H1 (cell line): ENCODE measurements around the gene ZNF681. TPM values are rescaled to one million over a fixed set of nuclear protein-coding genes. Genes with fewer than 3 reads are reported as not detected.

Experiments
- YY1 ChIP-seq: IDR thresholded peaks from 2 replicates; pipeline ENCODE4 v1.6.1; 2011; ENCODE audit warnings: low read depth, mild to moderate bottlenecking, low read length
- polyA plus RNA-seq, 7 experiments: library from polyadenylated mRNA; depleted of rRNA in 3 of 7; stranded (reverse) in 5 of 7; unstranded in 2 of 7; fragments of >200 nt in 5 of 7; fragments of 200-250 nt in 2 of 7; gene quantifications; 1 replicate in 5 of 7; 2 replicates in 1 of 7; 4 replicates in 1 of 7; pipeline versions ENCODE4 v1.2.1 to v1.2.3, GENCODE V29; 2011 to 2013; ENCODE audit warnings: missing spikeins in 2 of 7, mixed read lengths in 2 of 7
- total RNA-seq: library from RNA; stranded (reverse); fragmentation: NEBNext Ultra II Directional; extraction: Animal tissue kit (Norgen Biotek cat#: 25700); gene quantifications from 2 replicates; pipeline ENCODE4 v1.2.1, GENCODE V29; 2021
- TF ChIP-seq, protein P1 (sequence below): fragments of 300-600 bp; sonication (generic); IDR thresholded peaks from 2 replicates; pipeline ENCODE4 v1.7.1; 2012; ENCODE audit warnings: low read length, moderate library complexity, mild to moderate bottlenecking, inconsistent platforms; ENCODE audit not compliant: insufficient replicate concordance

ZNF681 gene
- total and polyA plus RNA-seq, 2 of the 8 experiments (the other 6 are each of a cell fraction or from before 2014, with no cell fraction given), result 1.1 to 6.8 TPM

GRCh38 chr19:23778566-23778965 lies 19.9 kb upstream of the ZNF681 start (continued):
- TF ChIP-seq, protein P1, sequence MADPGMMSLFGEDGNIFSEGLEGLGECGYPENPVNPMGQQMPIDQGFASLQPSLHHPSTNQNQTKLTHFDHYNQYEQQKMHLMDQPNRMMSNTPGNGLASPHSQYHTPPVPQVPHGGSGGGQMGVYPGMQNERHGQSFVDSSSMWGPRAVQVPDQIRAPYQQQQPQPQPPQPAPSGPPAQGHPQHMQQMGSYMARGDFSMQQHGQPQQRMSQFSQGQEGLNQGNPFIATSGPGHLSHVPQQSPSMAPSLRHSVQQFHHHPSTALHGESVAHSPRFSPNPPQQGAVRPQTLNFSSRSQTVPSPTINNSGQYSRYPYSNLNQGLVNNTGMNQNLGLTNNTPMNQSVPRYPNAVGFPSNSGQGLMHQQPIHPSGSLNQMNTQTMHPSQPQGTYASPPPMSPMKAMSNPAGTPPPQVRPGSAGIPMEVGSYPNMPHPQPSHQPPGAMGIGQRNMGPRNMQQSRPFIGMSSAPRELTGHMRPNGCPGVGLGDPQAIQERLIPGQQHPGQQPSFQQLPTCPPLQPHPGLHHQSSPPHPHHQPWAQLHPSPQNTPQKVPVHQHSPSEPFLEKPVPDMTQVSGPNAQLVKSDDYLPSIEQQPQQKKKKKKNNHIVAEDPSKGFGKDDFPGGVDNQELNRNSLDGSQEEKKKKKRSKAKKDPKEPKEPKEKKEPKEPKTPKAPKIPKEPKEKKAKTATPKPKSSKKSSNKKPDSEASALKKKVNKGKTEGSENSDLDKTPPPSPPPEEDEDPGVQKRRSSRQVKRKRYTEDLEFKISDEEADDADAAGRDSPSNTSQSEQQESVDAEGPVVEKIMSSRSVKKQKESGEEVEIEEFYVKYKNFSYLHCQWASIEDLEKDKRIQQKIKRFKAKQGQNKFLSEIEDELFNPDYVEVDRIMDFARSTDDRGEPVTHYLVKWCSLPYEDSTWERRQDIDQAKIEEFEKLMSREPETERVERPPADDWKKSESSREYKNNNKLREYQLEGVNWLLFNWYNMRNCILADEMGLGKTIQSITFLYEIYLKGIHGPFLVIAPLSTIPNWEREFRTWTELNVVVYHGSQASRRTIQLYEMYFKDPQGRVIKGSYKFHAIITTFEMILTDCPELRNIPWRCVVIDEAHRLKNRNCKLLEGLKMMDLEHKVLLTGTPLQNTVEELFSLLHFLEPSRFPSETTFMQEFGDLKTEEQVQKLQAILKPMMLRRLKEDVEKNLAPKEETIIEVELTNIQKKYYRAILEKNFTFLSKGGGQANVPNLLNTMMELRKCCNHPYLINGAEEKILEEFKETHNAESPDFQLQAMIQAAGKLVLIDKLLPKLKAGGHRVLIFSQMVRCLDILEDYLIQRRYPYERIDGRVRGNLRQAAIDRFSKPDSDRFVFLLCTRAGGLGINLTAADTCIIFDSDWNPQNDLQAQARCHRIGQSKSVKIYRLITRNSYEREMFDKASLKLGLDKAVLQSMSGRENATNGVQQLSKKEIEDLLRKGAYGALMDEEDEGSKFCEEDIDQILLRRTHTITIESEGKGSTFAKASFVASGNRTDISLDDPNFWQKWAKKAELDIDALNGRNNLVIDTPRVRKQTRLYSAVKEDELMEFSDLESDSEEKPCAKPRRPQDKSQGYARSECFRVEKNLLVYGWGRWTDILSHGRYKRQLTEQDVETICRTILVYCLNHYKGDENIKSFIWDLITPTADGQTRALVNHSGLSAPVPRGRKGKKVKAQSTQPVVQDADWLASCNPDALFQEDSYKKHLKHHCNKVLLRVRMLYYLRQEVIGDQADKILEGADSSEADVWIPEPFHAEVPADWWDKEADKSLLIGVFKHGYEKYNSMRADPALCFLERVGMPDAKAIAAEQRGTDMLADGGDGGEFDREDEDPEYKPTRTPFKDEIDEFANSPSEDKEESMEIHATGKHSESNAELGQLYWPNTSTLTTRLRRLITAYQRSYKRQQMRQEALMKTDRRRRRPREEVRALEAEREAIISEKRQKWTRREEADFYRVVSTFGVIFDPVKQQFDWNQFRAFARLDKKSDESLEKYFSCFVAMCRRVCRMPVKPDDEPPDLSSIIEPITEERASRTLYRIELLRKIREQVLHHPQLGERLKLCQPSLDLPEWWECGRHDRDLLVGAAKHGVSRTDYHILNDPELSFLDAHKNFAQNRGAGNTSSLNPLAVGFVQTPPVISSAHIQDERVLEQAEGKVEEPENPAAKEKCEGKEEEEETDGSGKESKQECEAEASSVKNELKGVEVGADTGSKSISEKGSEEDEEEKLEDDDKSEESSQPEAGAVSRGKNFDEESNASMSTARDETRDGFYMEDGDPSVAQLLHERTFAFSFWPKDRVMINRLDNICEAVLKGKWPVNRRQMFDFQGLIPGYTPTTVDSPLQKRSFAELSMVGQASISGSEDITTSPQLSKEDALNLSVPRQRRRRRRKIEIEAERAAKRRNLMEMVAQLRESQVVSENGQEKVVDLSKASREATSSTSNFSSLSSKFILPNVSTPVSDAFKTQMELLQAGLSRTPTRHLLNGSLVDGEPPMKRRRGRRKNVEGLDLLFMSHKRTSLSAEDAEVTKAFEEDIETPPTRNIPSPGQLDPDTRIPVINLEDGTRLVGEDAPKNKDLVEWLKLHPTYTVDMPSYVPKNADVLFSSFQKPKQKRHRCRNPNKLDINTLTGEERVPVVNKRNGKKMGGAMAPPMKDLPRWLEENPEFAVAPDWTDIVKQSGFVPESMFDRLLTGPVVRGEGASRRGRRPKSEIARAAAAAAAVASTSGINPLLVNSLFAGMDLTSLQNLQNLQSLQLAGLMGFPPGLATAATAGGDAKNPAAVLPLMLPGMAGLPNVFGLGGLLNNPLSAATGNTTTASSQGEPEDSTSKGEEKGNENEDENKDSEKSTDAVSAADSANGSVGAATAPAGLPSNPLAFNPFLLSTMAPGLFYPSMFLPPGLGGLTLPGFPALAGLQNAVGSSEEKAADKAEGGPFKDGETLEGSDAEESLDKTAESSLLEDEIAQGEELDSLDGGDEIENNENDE, result no peak
- no peak for TF ChIP-seq YY1
